DMS 273 treated with DMSO at 0.1 percent for 48 hours (cell line): ENCODE data around the gene CDK5RAP2.
"Not testable (repeated sequence)": the region's sequence is repeated elsewhere in the genome, so short reads cannot be mapped to it uniquely, and the experiment has no call there.

ENCODE experiments used
- DNase-seq: peaks from one replicate; lab custom pipeline; 2025; lab: John Stamatoyannopoulos, UW

The CDK5RAP2 gene

DNA sequence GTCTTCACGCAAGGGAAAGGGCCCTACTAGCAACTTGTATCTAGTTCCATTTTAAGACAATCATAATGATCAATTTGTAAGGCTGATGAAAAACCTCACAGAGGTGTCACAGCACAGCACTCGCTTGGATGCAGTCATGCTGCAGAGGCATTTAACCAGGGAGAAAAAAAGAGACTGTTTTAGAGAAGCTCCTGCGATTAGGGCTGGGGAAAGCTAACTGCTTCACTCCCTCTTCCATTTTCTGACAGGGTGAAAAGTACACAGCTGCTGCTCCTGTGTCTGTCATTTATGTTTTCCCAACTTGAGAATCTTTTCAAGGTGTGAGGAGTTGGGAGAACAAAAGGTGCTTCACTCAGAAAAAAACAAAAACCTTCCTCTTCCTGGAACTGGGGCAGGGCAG is 106.4 kb downstream of the CDK5RAP2 start:
- no peak for DNase-seq

DNA sequence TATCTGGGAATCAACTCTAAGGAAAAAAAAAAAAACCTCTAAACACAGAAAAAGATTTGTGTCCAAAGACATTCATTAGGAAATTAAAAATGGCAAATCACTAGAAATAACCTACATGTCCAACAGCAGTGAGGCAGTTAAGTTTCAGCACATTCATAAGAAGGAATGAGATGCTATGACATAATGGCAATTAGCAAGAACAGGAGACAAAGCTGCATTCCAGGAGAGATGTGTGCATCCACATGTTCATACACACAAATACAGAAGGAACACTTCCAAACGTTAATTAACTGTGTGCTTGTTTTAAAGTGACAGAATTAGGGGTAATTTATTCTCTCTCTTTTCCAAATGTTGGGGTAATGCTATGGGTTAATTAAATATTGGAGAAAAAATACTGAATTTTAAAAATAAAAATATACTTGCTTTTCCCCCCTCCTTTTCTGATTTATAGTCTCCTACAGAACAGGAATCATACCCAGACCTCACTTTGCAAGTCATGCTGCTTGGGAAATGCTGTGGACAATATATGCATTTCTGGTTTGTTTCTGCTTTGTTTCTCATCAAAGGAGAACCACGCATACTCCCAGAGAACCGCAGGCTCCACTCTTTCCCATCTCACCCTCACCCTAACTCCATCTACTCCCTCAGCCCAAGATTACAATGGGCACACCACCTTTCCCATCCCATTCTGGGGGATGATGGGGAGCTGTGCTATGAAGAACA is 114.1 kb downstream of the CDK5RAP2 start:
- no peak for DNase-seq

DNA sequence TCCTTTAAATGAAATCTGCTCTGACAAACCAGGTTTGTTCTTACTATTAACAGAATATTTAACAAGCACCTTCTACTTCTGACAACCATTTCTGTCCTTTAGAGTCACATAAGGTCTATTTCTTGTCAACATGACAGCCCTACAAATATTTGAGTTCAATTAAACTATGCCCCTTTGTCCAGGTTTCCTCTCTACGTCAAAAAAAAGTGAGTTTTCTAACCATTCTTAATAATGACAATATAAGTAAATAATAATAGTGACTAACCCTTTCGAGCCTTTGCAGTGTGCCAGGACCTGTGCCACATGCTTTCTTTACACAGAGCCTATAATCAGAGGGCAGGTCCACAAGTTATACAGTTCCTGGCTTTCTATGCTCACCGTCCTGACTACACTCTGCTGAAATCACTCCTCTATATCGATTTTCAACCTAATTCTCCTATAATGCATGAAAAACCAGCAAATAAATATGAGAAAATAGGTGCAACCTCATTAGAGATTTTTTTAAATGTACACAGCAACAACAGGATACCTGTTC is 115.0 kb downstream of the CDK5RAP2 start:
- no peak for DNase-seq

DNA sequence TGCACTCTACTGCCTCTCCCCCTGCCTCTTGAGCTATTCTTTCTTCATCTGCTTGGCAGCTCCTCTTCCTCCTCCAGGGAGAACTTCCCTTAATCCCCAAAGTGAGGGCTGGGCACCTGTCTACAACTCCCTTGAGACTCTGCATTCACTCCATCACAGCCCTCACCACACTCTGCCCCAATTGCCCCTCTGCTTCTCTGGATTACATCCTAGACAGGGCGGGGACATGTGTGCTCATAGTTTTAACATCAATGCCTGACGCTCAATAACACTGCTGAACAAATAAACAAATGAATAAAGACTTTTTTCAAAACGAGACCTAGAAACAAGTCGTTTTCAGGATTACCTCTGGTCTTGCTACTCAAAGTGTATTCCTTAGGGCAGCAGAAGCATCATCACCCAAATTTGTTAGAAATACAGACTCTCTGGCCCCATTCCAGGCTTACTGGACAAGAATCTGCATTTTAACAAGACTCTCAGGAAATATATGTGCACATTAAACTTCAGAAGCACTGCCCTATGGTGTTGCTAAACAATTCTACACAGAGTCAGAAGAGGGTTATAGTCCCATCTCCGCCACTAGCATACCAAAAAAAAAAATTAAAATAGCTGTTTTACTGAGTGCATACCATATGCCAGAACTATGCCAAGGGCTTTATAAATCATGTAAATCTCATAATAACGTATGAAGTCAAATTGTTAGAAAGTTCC is 115.6 kb downstream of the CDK5RAP2 start:
- DNase-seq = no peak

DNA sequence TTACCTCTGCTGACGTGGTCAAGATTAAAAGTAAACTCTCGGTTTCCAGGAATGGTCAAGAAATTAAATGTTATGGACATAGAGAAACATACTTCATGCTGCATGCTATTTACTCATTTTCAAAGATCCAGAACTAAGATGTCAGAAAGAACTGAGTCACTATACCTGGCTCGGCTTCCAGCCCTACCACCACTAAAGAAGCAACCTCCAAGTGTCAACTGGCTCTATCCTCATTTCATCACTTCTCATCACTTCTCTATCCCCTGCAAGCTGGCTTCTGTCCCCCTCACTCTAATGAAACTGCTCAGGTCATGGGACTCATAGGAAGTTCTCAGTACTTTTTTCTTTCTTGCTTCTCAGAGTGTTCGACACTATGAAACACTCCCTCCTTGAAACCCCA is 116.2 kb downstream of the CDK5RAP2 start:
- DNase-seq = no peak

DNA sequence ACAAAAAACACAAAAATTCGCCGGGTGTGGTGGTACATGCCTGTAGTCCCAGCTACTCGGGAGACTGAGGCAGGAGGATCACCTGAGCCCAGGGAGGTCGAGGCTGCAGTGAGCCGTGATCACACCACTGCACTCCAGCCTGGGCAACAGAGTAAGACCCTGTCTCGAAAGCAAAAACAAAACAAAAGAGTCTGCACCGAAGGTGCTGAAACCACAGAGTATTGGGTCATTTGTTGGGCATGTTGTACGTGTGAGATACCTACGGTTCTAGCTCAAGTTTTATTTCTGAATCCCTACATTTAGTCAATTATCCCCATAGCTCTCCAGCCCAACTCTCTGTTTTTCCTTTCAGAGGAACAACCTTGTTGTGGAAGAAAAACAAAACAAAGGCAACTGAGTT is 118.3 kb downstream of the CDK5RAP2 start:
- not testable (repeated sequence) for DNase-seq

DNA sequence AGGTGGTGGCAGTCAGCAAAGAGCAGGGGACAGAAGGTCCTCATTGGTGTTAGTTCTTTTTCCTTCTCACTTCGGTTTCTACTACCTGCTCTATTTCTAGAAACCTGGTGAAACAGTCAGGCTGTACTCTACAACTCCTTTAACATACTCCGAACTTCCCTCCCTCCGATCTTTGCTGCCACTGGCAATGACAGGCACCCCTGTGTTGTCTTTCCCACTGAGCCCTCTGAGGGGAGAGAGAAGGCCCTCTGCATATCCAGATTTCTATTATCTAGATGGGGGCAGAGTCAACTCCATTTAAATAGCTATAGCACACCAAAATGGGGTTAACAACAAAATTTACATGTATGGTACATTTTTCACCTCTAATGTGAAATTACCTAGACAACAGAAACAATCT is 123.7 kb downstream of the CDK5RAP2 start:
- no peak for DNase-seq

DNA sequence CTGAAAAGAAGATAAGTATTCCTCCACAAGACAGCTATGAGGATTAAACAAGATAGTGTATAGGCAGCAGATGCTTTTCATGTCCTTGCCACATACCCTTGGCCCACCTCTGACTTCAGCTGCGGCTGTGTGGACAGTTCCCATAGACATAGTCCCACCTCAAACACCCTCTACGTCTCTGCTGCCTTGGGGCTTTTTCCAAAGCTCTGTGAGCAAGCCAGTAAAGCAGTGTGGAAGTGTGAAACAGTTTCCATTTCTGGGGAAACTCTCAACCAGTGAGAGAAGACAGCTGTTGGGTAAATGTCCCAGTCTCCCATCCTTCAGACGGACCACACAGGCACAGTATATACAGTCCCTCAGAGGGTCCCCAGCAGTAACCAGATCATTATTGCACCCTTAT is 125.5 kb downstream of the CDK5RAP2 start:
- no peak for DNase-seq

DNA sequence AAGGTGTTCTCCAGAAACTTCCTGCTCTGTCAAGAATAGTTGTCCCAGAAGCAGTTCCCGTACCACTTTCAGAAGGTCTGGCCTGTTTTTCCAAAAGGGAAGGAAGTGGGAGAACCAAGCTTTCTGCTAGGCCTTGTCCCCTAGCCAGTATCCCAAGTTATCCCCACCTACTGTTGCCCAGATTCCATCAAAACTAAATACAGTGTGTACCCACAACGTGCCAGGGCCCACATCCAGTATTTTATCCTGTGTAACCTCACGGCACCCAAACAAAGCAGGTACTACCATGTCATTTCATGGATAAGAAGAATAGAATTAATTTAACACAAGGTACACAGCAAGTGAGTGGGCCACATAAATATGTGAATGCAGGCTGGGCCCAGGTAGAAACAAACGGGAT is 126.2 kb downstream of the CDK5RAP2 start:
- no peak for DNase-seq

DNA sequence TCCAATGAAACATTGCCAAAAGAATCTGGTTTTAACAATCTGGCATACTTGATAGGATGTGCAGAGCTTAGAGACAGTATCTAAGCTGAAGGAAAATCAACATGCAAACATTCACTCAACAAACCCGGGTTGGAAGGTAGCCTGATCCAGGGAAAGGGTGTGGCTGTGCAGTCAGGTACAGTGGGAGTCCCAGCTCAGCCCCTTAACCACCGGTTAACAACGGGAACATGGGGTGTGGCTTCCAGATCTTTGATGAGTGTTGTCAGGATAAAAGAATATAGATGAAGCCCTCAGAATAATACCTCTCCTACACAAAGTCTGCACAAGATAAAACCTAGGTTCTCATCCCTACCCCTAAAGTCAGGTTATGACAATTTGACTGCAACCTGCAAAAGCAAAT is 127.3 kb downstream of the CDK5RAP2 start:
- no peak for DNase-seq

DNA sequence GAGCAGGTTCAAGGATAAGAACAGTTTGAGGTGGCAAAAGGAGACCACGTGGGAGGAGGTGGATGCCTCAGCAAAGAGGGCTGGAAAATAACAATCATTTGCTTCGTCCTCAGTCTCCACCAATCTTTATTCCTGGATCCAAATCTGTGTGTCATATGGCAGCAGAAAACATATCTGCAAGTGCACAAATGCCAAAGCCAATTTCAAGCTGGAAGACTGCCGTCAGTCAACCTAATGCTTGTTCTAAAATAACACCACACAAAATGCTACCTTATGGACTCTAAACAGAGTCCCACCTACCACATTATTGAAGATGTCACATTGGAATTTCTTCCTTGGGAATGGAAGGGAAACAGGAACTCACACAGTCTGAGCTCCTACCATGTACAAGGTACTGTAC is 129.1 kb downstream of the CDK5RAP2 start:
- no peak for DNase-seq

DNA sequence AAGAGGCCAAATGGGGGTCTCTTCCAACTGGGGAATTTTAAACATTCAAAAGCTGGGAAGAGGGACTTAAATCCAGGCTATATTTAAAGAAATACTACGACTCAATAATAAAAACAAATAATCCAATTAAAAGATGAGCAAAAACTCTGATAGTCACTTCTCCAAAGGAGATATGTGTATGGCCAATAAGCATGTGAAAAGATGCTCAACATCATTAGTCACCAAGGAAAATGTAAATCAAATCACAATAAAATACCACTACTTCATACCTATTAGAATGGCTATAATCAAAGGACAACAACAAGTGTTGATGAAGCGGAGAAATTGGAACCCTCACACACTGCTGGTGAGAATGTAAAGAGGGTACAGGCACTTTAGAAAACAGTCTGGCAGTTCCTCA is 130.4 kb downstream of the CDK5RAP2 start:
- no peak for DNase-seq

DNA sequence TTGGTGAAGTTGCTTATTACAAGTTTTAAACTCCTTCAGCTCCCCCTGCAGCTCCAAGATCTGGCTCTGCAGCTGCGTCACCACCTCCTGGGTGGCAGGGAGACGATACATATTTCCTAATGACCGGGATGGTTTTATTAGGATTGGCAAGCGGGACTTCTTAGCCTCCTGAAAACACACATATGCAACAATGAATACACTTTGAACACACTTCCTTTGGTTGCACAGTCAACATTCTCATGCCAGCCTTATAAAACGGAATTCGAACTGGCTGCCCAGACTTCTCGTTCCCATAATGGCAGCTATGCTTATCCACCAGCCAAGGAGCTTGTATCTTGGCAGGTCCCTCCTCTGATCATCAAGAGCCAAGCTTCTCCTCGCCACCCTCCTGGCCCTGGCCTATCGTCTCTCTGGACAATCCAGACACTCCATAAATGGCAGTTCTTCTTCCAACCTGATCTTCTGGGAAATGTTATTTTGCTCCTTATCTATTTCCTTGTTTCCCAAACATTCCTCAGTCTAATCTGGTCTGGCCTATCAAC is 131.9 kb downstream of the CDK5RAP2 start:
- no peak for DNase-seq

DNA sequence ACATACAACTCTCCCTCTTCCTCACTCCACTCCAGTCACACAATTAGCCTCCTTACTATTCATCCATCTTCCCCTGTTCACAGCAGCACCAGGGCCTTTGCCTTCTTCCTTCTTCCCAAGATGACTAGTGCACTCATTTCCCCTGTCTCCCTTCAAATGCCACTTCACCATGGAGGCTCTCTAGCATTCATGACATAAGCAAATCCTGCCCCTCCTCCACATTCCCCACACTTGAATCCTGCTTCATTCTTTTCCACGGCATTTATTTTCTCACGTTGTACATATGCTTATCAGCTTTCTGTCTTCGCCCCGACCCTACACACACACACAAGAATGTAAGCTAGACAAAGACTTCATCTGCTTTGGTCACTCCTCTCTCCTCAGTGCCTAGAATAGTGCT is 133.3 kb downstream of the CDK5RAP2 start:
- no peak for DNase-seq

DNA sequence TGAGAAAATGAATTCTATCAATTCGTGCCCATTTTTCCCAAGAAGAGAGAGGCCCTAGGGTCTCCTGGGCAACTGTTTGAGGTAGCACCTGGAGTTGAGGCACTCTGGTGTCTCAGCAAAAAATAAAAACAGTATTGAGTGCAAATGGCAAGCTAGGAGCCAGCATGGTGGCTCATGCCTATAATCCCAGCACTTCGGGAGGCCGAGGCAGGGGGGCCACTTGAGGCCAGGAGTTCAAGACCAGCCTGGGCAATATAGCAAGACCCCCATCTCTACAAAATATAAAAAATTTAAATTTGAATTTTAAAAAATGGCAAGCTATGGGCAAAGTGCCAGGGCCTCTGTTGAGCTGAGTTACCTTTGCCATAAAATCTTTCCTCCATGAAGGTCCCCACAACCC is 136.0 kb downstream of the CDK5RAP2 start:
- no peak for DNase-seq

DNA sequence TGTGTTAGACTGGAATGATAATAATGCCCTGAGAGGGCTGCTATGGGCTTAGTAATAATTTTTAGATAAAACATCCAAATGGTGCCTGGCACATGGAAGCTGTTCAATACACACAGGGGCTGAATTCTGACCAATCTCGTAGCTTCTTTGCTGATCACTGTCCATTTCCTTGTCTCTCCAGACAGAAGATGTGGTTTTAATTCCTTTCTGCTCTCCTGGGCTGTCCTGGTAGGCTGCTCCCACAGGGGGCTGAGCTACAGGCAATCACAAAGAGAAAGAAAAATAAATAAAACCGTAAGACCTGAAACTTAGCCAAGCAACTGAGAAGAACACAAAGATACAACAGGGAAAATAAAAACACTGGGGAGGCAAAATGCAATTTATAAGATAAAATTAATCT is 136.5 kb downstream of the CDK5RAP2 start:
- DNase-seq = no peak

DNA sequence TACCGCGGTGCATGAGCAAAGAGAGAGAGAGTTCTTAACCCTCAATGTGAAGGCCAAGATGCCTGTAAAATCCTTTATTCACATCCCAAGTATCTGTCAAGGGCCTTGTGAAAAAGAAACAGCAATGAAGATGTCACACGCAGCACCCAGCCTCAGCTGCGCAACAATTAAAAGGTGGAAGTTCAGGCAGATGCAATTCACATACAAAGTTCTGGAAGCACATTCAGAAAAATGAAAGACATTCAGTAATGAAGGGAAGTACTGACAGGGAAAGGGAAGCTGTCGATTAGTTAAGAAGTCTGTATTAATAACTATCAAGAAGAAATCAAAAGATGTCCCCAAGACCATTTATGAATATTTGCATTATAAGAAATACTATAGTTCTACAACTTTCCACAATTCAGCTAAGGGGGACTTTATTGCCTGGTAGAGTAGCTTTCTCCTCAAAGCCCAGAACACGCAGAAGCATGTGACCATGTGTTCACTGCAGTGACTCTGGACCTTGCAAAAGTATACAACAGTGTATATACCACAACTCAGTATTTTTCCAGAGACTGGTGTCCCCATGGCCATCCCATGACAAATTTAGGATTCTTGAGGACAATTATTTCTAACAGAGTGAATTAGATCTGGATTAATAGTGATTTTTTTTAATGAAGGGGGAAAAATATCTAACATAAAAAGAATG is 137.5 kb downstream of the CDK5RAP2 start:
- DNase-seq = no peak

DNA sequence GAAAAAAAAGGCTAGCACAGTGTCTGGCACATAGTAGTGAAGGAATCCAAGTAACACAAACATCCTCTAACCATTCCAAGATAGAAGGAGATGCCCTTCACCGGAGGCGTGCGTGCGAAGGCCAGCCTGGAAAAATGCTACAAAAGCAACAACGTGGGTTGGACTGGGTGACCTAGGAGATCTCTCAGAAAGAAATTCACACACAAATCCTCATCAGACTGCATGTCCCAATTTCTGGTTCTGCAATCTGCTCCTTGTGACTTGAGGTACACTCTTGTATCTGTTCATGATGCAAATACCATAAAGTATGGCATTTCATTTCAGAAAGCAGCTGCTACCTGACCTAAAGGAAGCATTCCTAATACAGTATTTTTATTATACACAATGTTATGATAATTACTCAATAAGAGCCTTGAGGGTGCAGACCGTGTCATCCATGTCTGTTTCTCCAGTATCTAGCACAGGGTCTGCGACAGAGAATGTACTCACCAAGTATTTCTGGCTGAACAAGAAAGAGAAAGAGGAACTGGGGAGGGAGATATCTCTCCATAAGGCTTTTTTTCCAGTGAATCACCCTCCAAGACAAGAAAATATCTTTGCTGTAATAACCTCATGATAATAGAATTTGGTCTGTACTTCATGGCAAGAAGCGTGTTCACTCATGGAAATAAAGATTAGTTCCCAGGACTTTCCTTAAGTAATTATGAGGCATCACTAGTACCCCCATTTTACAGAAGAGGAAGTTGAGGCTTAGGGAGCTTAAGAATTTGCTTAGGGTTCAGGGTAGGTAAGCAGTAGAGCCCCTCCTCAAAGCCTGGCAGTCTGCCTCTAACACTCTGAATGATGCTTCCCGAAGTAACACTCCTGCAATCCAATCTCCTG is 138.3 kb downstream of the CDK5RAP2 start:
- DNase-seq = no peak

DNA sequence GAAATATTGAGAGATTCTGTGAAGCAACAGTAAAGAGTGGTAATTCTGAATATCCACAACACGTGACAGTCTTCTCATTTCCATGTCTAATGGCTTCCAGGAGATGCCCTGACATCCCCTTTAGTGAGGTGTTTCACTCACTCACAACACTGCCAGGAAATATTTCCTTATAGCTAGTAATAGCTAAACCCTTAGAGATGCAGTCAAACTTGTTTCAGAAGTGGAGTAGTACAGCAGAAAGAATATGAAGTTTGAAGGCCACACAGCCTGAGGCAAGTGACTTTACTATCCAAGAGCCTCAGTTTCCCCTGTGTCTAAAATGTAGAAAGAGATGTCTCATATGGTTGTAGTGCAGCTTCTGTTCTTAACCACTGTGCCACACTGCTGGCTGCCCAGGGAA is 139.2 kb downstream of the CDK5RAP2 start:
- DNase-seq = no peak

DNA sequence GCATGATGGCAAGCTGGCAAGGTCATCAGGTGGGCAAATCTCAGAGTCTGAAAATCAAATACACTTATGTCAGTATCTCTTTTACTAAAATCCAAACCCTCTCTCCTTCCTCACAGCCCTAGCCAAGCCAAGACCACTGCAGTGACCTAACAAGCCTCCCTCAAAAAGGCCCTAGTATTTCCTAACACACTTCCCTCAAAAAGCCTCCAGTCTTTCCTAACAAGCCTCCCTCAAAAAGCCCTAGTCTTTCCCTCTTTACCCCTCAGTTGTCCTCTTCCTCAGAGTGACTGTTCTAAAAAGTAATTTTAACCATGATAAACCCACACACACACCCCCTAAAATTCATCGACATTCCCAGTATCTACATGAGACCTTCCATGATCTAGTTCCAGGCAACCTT is 140.0 kb downstream of the CDK5RAP2 start:
- no peak for DNase-seq

DNA sequence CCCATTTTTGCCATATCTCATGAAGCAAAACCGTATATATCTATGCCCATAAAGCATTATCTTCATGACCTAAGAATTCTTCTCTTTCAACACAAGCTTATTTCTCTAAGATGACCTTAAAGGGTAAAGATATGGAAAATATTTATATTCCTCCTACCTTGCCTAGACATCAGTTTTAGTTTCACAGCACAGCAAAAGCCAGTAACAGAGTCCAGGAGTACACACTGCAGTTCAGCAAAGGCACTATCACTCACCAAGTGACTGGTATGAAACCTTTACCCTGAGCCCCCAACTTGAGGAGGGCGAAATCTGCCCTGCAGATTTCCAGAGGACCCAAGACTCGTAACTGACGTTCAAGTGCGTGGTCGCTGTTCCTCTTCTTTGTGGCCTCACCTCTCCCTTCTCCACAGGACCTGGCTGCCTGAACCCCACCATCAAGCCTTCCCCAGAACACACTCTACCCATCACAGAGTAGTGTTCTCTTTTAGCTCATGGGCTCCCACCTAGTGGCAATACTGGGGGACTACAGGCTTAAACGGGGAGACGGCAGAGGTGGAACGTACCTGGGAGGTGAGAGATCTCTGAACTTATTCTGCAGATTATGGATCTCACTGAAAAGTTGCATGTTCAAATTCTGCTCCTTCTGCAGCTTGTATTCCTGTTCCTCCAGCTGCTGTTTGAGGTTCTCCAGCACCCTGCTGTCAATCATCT is 141.0 kb downstream of the CDK5RAP2 start:
- no peak for DNase-seq
